OCI-LY7 (cell line): ENCODE measurements around the gene TEPSIN. TPM values are rescaled to one million over a fixed set of nuclear protein-coding genes. Genes with fewer than 3 reads are reported as not detected.

Experiments
- BruUV-seq: library from RNA; stranded (reverse); fragments of 400-500 nt; replicated peaks from 2 replicates; lab custom pipeline; 2021; lab: Mats Ljungman, UMichigan
- CTCF ChIA-PET: fragments of 300-600 bp; sonication (Branson Sonifier 250); formaldehyde crosslinking; loops from one replicate; lab custom pipeline; 2022; ENCODE audit warnings: antibody characterized with exemption; ENCODE audit not compliant: unreplicated experiment; lab: Charles Lee
- POLR2A ChIA-PET: fragments of 300-600 bp; sonication (Branson Sonifier 250); formaldehyde crosslinking; loops from one replicate; lab custom pipeline; 2022; ENCODE audit warnings: antibody characterized with exemption; lab: Charles Lee
- DNase-seq: peaks from one replicate; pipeline ENCODE4 v3.0.0-alpha.2; 2015; ENCODE audit warnings: low spot score
- H2AFZ ChIP-seq: fragments of 200-600 bp; sonication (generic), shearing (Covaris generic); 2 replicates; pipeline ENCODE4 v1.6.1; 2014; ENCODE audit warnings: mild to moderate bottlenecking, antibody characterized with exemption, low read length, moderate library complexity
- H3K27ac ChIP-seq: fragments of 200-600 bp; sonication (generic); 2 replicates; pipeline ENCODE4 v1.5.1; 2014; ENCODE audit warnings: mixed run types, low read depth, mild to moderate bottlenecking, moderate library complexity, low read length, inconsistent platforms; ENCODE audit not compliant: poor library complexity, severe bottlenecking
- H3K36me3 ChIP-seq: fragments of 200-600 bp; sonication (generic); 2 replicates; pipeline ENCODE4 v1.6.1; 2014; ENCODE audit warnings: mild to moderate bottlenecking, antibody characterized with exemption, low read length, moderate library complexity, mixed read lengths; ENCODE audit not compliant: insufficient read depth
- H3K4me1 ChIP-seq: fragments of 200-600 bp; sonication (generic); 2 replicates; pipeline ENCODE4 v1.5.1; 2014; ENCODE audit warnings: mild to moderate bottlenecking, low read length; ENCODE audit not compliant: insufficient read depth, poor library complexity, severe bottlenecking
- H3K4me2 ChIP-seq: fragments of 200-600 bp; sonication (generic); 2 replicates; pipeline ENCODE4 v1.6.1; 2014; ENCODE audit warnings: mild to moderate bottlenecking, low read length
- H3K4me3 ChIP-seq: fragments of 200-600 bp; sonication (generic); 2 replicates; pipeline ENCODE4 v1.5.1; 2014; ENCODE audit warnings: mild to moderate bottlenecking, low read depth, low read length; ENCODE audit not compliant: poor library complexity, severe bottlenecking
- H3K79me2 ChIP-seq: fragments of 200-600 bp; sonication (generic); 2 replicates; pipeline ENCODE4 v1.6.1; 2016; ENCODE audit warnings: low read depth, mild to moderate bottlenecking, low read length, moderate library complexity, mixed read lengths; ENCODE audit not compliant: insufficient read depth
- H3K9me2 ChIP-seq: fragments of 200-600 bp; sonication (generic); 2 replicates; pipeline ENCODE4 v1.6.1; 2016; ENCODE audit warnings: mild to moderate bottlenecking, low read length, mixed read lengths; ENCODE audit not compliant: insufficient read depth
- H3K9me3 ChIP-seq: fragments of 200-600 bp; sonication (generic); 2 replicates; pipeline ENCODE4 v1.6.1; 2014; ENCODE audit warnings: mild to moderate bottlenecking, mixed run types, low read length, mixed read lengths
- H4K20me1 ChIP-seq: fragments of 200-600 bp; sonication (generic); 2 replicates; pipeline ENCODE4 v1.6.1; 2014; ENCODE audit warnings: mild to moderate bottlenecking, antibody characterized with exemption, low read length, moderate library complexity, mixed read lengths; ENCODE audit not compliant: insufficient read depth
- EZH2phosphoT487 ChIP-seq: fragments of 200-600 bp; sonication (generic); IDR thresholded peaks from 2 replicates; pipeline ENCODE4 v1.6.1; 2018; ENCODE audit warnings: low read depth, borderline replicate concordance, mild to moderate bottlenecking, mixed run types, antibody characterized with exemption, low read length, moderate library complexity, mixed read lengths
- intact Hi-C: fragments of 100-400 bp; cut with micrococcal nuclease; formaldehyde crosslinking; loops from one replicate; pipeline ENCODE4 v1.10.0; 2022; ENCODE audit not compliant: unreplicated experiment
- total RNA-seq, 2 experiments: library from RNA; depleted of rRNA in 1 of 2; stranded (reverse); fragments of >200 nt in 1 of 2; shearing (Covaris generic) in 1 of 2; gene quantifications; 2 replicates each; pipeline ENCODE4 v1.2.3, GENCODE V29; 2014 to 2022
- TF ChIP-seq, protein P1 (sequence below): fragments of 200-600 bp; sonication (generic); conservative IDR thresholded peaks from 2 replicates; pipeline ENCODE4 v1.5.1; 2014; ENCODE audit warnings: mild to moderate bottlenecking, antibody characterized with exemption, low read length, moderate library complexity, mixed read lengths

Gene TEPSIN
- total RNA-seq, 2 experiments from 2014 or later = 46.4 to 75.3 TPM

DNA sequence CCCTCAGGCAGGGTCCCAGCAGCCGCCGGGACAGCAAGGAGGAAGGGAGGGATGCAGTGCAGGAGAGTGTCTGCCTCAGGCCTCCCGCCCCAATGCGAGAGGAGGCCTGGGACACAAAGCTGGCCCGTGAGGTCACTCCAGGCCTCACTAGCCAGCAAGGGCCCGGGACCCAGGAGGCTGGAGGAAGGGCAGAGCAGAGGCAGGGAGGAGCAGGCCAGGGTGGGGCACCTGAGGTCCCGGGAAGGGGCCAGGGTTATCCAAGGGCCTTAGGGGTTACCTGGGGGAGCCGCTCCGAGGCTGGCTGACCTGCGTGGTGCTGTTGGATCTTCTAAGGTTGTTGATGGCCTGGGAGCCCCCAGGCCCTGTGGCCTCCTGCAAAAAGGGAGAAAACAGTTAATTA is 30.2 kb downstream of the TEPSIN start:
- no TSS peak for BruUV-seq
- Histone ChIP-seq H3K36me3 (peaks cover 25% of the 10 kb centered on the region), H3K4me2 (no peak overlapping the region), H2AFZ (no peak overlapping the region), H3K9me3 (no peaks in the 10 kb centered on the region), H3K9me2 (no peaks in the 10 kb centered on the region), H3K27ac (no peak overlapping the region), H3K4me1 (peaks cover 12% of the 10 kb centered on the region), H3K4me3 (no peak overlapping the region), H3K79me2 (no peaks in the 10 kb centered on the region), H4K20me1 (no peaks in the 10 kb centered on the region)
- intact Hi-C loops = no loop called here
- no peak for DNase-seq
- TF ChIP-seq, protein P1, sequence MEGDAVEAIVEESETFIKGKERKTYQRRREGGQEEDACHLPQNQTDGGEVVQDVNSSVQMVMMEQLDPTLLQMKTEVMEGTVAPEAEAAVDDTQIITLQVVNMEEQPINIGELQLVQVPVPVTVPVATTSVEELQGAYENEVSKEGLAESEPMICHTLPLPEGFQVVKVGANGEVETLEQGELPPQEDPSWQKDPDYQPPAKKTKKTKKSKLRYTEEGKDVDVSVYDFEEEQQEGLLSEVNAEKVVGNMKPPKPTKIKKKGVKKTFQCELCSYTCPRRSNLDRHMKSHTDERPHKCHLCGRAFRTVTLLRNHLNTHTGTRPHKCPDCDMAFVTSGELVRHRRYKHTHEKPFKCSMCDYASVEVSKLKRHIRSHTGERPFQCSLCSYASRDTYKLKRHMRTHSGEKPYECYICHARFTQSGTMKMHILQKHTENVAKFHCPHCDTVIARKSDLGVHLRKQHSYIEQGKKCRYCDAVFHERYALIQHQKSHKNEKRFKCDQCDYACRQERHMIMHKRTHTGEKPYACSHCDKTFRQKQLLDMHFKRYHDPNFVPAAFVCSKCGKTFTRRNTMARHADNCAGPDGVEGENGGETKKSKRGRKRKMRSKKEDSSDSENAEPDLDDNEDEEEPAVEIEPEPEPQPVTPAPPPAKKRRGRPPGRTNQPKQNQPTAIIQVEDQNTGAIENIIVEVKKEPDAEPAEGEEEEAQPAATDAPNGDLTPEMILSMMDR = no peak
- TF ChIP-seq EZH2phosphoT487 = no peak
- ChIA-PET POLR2A (no interaction called here), CTCF (no interaction called here)

DNA sequence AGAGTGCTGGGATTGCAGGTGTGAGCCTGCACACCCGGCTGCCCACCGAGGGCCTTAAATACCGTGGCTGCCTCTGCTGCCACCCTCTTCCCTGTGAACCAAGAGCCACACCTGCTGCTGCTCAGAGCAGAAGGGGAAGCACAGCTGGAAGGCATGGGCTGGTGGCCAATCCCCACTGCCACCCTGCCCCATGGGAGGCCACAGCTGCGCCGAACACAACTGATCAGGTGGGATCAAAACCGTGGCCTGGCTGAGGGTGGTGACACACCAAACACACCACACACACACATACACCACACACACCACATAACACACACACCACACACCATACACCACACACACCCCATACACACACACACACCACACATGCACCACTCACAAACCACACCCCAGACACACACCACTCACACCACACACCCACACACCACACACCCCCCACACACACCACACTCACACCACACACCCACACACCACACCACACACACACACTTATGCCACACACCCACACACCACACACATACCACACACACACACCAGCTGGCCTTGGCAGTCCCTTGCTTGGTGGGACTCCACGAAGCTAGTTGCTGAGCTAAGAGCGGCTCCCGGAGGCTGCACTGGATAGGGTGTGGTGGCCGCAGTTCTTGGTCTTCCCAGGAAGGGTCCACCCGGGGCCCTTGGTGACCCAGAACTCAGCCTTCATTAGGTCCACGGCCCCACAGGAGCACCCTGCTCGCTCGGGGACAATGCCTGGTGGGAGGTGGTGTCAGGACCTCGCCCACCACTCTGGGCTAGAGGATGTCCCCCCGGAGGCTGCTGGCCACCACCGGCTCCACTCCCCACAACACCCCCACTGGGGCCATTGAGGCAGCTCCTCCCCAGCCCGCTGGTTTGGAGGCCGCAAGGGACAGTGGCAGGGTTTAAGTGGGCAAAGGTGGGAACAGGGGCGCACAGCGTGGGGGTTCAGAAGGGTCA is 31.0 kb downstream of the TEPSIN start:
- intact Hi-C loops = loop anchor here (1.0 kb wide), 3 partner anchors 15 to 43 kb away; partner anchors contain the start of genes NDUFAF8 and TEPSIN
- POLR2A ChIA-PET = no interaction called here
- CTCF ChIA-PET = interaction anchor here (0.8 to 1.2 kb wide), 2 partner anchors 12 to 160 kb away, joined by 3 read pairs; no protein-coding TSS in a partner anchor

More for the DNA sequence above, 31.0 kb downstream of the TEPSIN start:
- Histone ChIP-seq H3K79me2 (no peaks in the 10 kb centered on the region), H3K36me3 (peaks cover 32% of the 10 kb centered on the region), H3K4me3 (no peak overlapping the region), H3K4me2 (0 out of 2 replicates have a peak overlapping the region, but pooled peaks have one; percentile 1), H4K20me1 (no peaks in the 10 kb centered on the region), H3K9me3 (no peaks in the 10 kb centered on the region), H2AFZ (no peak overlapping the region), H3K27ac (peak overlapping the region; percentile 56), H3K4me1 (peaks cover 12% of the 10 kb centered on the region), H3K9me2 (no peaks in the 10 kb centered on the region)
- TF ChIP-seq, protein P1 = no peak
- no peak for TF ChIP-seq EZH2phosphoT487
- DNase-seq = peak; percentile 94
- BruUV-seq = no TSS peak
